NCI-H510A treated with DMSO at 0.1 percent for 48 hours (cell line): ENCODE measurements around the gene GP9.
"Not testable (repeated sequence)": the region's sequence is repeated elsewhere in the genome, so short reads cannot be mapped to it uniquely, and the experiment has no call there.

ENCODE experiments used
- DNase-seq: peaks from one replicate; lab custom pipeline; 2025; lab: John Stamatoyannopoulos, UW

Gene GP9

DNA sequence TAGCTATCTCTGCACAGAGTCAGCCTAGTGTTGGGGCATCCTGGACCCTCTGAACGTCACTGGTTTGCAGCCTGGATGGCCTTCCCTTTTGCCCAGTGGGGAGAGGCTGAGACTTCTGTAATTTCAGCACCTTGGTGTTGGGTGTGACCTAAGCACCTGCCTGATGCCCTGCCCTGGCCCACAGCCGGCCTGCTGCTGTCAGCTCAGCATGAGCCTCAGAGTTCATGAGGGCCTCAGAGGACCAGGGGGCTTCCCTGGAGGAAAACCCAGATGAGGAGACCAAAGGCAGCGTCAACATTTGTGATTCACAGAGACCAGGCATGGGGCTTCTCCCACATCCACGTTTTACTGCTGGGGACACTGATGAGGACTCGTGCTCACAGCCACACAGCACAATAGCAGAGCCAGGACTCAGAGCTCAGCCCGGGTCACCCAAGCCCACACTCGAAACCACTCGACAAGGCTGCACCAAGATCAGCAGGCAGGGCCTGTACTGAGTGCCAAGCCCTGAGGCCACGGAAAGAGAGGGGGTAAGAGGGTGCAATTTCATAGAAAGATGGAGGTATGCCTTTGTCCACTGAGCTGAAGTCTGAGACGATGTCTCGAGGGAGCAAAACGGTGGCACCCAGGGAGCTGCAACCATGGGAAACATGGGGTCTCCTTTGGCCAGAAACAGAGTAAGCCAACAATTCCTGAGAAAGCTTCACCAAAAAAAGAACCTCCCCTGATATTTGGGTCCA is 9.9 kb upstream of the GP9 start:
- no peak for DNase-seq

DNA sequence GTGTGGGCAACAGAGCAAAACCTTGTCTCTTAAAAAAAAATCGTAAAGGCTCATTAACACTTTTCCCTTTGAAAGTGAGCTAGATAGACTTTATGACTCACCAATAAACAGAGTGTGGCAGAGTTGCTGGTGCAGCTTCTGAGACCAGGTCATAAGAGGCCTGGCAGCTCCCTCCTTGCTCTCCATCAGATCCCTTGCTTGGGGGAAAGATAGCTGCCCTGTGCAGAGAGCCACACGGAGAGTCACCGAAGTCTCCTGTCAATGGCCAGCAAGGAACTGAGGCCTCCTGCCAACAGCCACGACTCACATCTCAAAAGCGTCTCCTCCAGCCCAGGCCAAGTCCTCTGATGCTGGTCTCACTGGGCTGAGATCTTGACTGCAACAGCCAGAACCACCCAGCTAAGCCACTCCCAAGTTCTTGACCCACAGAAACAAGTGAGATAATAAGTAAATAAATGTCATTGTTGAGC is 8.7 kb upstream of the GP9 start:
- DNase-seq: peak; percentile 23

DNA sequence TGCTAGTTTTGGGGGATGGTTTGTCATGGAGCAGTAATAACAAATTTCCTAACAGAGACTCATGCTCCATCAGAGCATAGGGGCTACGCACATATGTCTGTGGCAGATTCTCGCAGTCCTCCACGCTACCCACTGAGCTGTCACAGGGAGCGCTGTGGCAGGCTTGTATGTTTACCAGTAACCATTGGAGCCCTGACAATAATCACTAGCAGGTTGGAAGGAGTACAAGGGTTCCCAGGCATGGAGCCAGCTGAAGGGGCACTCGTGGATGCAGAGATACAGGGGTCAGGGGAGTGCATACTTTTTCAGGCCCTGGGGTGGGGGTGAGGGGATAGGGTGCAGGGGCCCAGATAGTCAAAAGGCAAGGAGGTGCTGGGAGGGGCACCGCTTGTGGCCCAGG is 7.9 kb upstream of the GP9 start:
- DNase-seq: no peak

DNA sequence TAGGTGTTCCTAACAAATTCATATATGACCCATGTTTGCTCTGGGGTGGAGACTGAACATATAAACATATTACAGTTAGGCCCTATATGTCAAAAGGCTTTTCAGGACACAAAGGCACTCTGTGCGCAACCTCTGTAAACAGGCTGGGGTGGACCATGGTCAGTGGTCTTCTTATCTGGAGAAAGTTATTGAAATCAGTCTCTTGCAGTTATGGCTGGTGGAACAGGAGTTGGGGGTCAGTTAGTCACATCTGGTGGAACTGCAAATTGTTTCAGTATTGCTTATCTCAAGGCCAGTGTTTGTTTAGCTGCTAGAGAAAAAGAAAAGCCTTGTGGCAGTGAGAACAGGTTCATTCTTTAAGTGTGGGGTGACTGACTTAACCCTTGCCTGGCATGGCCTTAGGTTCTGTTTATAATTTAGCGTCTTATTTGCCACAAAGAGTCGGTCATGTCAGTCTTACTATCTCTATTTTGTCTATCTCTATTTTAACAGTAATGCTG is 5.9 kb upstream of the GP9 start:
- peak; percentile 26 for DNase-seq

DNA sequence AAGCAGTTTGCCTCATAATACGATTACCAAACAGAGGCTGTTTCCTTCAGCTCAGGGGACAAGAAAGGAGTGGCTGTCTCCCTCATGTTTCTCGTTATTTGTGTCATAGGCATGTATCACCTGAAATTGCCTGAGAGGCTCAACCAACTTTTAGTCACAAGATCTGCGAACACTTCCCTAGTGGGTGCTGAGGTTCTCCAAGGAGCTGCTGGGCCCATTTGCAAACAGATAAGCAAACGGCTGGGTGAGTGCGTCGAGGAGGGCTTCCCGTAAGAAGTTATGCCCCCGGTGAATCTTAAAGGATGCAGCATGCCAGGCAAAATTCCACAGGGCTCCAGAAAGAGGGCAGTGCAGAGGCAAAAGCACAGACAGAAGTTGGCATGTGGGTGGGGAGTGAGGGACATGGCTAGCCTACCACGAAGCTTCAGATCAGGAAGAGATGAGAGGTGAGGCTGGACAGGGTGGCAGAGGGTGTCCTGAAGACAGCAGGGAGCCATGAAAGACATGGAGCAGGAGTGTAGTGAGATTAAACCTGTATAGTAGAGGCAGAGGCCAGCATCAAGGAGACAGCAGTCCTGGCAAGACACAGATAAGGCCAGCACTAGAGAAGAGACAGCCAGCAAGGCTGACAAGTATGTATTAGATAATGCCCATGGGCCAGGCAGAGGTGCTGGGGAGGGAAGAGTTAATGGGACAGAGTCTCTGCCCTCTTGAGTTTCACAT is 4.0 kb upstream of the GP9 start:
- DNase-seq: no peak

DNA sequence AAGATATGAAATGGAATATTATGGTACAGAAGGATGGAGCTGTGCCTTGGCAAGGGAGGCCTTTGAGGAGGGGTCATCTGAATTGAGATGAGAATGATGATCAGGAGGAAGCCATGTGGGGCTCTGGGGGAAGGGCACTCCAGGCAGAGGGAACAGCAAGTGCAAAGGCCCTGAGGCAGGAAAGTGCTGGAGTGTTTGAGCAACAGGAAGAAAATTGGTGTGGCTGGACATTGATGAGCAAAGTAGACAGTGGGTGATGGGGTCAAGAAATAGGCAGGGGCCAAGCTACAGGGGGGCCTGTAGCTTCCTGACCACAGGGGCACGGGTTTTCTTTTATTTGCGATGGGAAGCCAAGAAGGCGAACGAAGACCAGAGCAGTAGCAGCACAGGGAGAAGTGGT is 3.3 kb upstream of the GP9 start:
- DNase-seq: no peak

DNA sequence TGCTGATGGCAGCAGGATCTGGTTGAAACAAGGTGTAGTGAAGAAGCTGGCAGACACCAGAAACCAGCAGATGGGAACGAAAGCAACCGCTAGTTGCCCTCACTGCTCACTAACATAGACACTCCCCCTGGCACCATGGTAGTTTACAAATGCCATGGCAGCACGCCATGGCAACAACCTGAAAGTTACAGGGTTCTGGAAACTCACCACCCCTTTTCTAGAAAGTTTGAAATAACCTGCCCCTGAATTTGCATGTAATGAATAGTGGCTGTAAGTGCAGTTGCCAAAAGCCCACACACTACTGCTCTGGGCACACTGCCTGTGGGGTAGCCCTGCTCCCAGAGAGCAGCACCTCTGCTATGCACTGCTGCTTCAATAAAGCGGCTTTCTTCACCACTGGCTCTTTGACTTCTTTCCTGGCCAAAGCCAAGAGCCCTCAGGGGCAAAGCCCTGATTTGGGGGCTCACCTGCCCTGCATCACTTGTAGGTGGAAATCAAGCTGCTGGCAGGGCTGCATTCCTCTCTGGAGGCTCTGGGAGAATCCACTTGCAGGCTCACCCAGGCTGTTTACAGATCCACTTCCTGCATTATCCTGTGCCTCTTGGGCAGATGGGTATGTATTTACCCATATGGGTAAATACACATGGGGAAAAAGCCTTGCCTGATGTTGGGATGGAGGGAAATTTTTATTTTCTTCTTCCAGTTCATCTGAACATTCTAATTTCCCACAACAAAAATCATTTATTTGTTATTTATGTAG is 2.0 kb upstream of the GP9 start:
- peak; percentile 61 for DNase-seq

DNA sequence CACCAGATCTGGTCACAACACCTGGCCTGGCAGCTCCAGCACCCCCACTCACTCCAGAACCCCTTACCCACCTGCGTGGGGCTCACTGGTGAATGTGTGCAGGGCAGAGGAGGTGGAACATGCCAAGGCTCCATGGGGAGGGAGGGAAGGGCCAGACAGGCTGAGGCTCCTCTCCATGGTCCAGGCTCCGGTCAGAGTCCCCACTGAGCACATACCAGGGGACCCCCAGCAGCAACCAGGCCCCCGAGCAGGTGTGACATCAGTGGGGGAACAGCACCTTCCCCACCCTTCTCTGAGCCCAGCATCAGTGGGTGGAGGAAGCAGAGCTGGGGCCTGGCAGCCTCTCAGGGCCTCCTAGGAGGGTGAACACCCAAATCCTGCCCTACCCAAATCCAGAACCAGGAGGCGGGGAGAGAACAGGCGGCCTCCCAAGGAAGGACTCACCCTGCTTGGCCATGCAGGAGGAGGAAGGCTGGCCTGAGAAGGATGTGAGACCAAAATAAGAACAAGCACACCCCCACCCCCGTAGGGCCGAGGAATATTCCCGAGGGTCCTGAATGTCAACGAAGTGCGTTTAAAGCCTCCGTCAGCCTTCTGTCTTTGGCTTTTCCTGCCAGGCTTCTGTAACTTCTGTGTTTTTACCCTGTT is 1.1 kb upstream of the GP9 start:
- DNase-seq: no peak

DNA sequence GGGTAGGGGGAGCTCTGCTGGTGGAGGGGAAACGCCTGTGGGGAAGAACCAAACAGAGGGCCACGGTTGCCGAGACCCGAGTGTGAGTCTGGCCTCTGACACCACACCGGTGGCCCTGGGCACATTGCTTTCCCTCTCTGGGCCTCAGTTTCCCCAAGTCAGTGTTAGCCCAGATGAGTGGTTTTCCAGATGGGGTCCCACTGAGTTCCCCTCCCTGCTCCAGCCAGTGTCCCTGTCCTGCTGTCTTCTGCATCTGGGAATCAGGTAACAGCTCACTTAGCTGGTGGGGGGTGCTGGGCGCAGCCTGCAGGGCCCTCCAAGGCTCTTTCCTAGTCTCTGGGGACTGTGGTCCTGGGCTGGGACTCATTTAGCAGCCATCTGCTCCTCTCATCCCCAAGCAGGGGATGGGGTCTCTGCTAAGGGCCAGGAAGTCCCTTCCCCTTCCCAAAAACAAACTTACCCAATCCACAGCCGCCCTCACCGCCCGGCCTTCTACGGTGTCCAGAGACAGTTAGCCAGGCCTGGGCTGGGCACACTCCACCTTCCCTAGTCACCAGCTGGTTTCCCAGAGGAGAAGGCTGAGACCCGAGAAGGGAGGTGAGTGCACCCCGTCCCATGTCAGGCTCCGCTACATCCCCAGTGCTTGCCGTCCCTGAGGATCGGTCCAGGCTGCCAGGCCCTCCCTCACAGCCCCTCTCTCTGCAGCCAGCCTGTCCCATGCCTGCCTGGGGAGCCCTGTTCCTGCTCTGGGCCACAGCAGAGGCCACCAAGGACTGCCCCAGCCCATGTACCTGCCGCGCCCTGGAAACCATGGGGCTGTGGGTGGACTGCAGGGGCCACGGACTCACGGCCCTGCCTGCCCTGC is 676 bp downstream of the GP9 start:
- DNase-seq: no peak

DNA sequence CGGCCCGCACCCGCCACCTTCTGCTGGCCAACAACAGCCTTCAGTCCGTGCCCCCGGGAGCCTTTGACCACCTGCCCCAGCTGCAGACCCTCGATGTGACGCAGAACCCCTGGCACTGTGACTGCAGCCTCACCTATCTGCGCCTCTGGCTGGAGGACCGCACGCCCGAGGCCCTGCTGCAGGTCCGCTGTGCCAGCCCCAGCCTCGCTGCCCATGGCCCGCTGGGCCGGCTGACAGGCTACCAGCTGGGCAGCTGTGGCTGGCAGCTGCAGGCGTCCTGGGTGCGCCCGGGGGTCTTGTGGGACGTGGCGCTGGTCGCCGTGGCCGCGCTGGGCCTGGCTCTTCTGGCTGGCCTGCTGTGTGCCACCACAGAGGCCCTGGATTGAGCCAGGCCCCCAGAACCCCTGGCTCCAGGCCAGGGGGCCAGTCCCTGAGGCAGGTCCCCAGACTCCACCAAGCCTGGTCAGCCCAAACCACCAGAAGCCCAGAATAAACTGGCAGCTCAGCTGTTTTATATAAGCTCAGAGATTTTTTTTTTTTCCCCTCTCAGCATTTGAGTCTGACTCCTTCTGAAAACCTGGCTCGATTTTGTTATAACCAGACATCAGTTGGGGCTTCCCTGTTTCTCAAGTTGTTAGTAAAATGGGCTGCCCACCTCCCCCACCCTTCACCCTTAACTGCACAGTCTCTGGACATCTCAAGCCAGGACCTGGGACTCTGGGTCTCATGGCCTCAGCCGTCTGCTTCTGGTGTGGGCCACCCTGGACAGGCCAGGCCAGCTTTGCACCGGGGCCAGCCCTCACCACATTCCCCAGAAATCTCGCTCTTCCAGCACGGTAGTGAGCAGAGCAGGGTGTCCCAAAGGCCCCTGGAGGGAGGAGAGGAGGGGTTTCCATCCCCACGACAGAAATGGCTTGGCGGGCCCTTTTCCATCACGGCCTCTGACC is 1.6 kb downstream of the GP9 start:
- no peak for DNase-seq

DNA sequence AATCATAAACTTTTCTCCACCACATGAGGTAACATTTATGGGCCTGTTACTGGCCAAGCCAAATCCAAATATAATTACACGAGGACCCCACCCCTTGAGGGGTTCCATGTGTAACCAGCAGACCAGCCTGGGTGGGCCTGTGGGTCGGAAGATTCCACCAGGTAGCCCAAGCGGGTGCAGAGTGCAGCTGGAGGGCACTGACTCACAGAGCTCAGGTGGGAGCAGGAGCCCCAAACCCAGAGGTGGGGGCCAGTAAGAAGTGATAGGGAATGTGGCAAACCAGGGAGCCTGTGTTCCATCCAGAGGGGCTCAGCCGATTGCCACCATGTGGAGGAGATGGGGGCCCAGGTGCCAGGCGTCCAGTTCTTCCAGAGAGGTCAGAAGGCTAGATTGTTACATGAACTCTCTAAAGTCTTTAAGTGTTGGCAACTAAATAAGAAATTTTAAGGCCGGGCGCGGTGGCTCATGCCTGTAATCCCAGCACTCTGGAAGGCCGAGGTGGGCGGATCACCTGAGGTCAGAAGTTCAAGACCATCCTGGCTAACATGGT is 2.6 kb downstream of the GP9 start:
- no peak for DNase-seq

DNA sequence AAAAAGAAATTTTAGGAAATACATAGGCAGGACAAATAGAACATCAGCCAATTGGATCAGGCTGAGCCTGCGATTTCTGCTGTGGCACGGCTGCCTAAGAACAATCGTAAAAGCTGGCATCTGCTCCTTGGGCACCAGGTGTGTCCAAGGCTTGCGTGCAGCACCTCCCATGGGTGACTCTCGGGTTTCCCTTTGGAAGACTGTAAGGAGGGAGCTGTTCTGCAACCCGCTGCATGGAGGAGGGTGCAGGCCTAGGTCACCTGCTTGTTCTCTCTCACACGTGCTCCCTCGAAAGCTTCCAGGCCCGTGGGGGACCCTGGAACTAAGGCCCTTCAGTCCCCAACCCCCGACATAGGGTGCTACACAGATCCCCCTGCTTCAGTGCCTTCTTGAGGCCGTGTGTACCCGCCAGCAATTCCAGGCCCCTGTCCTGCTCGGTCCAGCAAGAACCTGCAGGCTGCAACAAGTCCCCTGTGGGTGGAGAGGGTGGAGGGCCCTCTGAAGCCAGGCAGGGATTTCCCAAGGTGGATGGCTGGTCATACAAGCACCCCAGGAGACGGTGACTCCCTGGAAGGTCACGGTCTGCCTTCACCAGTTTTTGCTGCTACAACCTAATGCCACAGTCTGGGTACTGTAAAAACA is 3.4 kb downstream of the GP9 start:
- DNase-seq: peak; percentile 57

DNA sequence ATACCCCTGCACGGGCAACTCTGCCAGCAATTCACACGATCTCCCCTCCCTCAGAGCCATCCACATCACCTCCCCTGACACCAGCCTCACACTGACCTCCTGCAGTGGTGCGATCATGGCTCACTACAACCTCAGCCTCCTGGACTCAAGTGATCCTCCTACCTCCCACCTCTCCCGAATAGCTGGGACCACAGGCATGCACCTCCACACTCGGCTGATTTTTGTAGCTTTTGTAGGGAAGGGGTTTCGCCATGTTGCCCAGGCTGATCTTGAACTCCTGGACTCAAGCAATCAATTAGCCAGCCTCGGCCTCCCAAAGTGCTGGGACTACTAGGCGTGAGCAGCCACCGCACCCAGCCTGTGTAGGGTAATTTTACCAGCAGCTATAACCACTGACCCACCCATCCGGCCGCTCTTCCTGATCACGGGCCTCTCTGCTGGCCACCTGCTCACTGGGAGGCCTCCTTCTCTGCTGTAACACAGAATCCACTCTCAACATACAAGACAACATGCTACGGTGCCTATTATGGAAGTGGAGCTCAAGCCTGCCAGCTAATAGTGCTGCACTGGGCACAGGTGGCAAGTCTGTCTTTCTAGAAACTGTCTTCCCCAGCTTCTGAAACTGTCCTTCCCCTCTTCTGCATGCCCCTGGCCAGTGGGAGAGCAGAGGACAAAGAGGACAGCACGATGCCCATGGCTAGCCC is 4.6 kb downstream of the GP9 start:
- DNase-seq: peak; percentile 16

DNA sequence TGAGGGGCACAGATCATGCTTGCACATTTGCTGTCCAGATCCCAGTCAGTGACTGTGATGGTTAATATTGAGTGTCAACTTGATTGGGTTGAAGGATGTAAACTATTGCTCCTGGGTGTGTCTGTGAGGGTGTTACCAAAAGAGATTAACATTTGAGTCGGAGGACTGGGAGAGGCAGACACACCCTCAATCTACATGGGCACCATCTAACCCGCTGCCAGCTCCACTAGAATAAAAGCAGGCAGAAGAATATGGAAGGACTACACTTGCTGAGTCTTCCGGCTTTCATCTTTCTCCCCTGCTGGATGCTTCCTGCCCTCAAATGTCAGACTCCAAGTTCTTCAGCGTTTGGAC is 5.1 kb downstream of the GP9 start:
- no peak for DNase-seq

DNA sequence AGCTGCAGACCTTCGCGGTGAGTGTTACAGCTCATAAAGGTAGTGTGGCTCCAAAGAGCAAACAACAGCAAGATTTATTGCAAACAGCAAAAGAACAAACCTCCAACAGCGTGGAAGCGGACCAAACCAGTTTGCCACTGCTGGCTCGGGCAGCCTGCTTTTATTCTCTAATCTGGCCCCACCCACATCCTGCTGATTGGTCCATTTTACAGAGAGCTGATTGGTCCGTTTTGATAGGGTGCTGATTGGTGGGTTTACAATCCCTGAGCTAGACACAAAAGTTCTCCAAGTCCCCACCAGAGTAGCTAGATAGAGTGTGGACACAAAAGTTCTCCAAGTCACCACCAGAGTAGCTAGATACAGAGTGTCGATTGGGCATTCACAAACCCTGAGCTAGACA is 7.1 kb downstream of the GP9 start:
- DNase-seq: not testable (repeated sequence)

DNA sequence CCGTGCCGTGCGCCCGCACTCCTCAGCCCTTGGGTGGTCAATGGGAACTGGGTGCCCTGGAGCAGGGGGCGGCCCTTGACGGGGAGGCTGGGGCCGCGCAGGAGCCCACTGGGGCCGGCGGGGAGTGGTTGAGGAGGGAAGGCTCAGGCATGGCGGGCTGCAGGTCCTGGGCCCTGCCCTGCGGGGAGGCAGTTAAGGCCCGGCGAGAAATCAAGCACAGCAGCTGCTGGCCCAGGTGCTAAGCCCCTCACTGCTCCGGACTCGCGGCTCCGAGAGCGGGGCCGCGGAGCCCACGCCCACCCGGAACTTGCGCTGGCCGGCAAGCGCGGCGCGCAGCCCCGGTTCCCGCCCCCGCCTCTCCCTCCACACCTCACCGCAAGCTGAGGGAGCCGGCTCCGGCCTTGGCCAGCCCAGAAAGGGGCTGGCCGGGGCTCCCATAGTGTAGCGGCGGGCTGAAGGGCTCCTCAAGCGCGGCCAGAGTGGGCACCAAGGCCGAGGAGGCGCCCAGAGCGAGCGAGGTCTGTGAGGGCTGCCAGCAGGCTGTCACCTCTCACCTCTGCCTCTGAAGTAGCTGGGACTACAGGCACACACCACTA is 7.8 kb downstream of the GP9 start:
- no peak for DNase-seq

DNA sequence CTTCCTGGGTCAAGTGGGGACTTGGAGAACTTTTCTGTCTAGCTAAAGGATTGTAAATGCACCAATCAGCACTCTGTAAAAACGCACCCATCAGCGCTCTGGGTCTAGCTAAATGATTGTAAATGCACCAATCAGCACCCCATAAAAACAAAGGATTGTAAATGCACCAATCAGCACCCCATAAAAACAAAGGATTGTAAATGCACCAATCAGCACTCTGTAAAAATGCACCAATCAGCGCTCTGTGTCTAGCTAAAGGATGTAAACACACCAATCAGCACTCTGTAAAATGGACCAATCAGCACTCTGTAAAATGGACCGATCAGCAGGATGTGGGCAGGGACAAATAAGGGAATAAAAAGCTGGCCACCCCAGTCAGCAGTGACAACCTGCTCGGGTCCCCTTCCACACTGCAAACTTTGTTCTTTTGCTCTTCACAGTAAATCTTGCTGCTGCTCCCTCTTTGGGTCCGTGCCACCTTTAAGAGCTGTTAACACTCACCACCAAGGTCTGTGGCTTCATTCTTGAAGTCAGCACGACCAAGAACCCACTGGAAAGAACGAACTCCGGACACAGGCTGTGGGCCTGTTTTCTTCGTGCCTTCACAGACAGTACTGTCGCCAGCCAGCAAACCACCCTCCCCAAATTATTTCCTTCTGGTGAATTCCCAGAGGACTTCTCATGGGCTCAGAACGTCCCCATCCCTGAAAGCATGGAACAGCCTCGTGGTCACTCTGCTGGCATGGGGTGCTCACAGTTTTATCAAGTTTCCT is 8.9 kb downstream of the GP9 start:
- DNase-seq: not testable (repeated sequence)
